ENCODE measurements around the gene PAPPA2.

- no peak for TF ChIP-seq CHD2 (IDR thresholded peaks at IDR 0.05; ENCODE audit: borderline replicate concordance, low read depth, low read length)
- no peak for TF ChIP-seq ETV6 (conservative IDR thresholded peaks at IDR 0.05 in 1 of 2, IDR thresholded peaks at IDR 0.05 in 1 of 2; ENCODE audit: borderline replicate concordance in 1 of 2, low read depth in 1 of 2)
- no peak for TF ChIP-seq SP1 (IDR thresholded peaks at IDR 0.05; ENCODE audit: low read depth, low read length)
- no peak for TF ChIP-seq CTCF (IDR thresholded peaks at IDR 0.05 in 2 of 3, conservative IDR thresholded peaks at IDR 0.05 in 1 of 3; ENCODE audit: control insufficient read depth in 2 of 3, extremely low read depth in 1 of 3, insufficient read depth in 1 of 3, low read depth in 3 of 3, low read length in 3 of 3)
- no peak for TF ChIP-seq TAF1 (IDR thresholded peaks at IDR 0.05; ENCODE audit: borderline replicate concordance, low read depth, low read length)
- TF ChIP-seq RFX5 (IDR thresholded peaks at IDR 0.05; ENCODE audit: low read depth, low read length) = no peak
- TF ChIP-seq, protein P1, sequence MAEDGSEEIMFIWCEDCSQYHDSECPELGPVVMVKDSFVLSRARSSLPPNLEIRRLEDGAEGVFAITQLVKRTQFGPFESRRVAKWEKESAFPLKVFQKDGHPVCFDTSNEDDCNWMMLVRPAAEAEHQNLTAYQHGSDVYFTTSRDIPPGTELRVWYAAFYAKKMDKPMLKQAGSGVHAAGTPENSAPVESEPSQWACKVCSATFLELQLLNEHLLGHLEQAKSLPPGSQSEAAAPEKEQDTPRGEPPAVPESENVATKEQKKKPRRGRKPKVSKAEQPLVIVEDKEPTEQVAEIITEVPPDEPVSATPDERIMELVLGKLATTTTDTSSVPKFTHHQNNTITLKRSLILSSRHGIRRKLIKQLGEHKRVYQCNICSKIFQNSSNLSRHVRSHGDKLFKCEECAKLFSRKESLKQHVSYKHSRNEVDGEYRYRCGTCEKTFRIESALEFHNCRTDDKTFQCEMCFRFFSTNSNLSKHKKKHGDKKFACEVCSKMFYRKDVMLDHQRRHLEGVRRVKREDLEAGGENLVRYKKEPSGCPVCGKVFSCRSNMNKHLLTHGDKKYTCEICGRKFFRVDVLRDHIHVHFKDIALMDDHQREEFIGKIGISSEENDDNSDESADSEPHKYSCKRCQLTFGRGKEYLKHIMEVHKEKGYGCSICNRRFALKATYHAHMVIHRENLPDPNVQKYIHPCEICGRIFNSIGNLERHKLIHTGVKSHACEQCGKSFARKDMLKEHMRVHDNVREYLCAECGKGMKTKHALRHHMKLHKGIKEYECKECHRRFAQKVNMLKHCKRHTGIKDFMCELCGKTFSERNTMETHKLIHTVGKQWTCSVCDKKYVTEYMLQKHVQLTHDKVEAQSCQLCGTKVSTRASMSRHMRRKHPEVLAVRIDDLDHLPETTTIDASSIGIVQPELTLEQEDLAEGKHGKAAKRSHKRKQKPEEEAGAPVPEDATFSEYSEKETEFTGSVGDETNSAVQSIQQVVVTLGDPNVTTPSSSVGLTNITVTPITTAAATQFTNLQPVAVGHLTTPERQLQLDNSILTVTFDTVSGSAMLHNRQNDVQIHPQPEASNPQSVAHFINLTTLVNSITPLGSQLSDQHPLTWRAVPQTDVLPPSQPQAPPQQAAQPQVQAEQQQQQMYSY (CRISPR knock-in tag; IDR thresholded peaks at IDR 0.05) = no peak
These were observed 340.6 kb downstream of the PAPPA2 start for GRCh38 chr1:176803596-176803995.
